ENCODE data around the gene ANKRD27. TPM values are rescaled to one million over a fixed set of nuclear protein-coding genes. Genes with fewer than 3 reads are reported as not detected.
"Not testable (repeated sequence)": the region's sequence is repeated elsewhere in the genome, so short reads cannot be mapped to it uniquely, and the experiment has no call there.

The ANKRD27 gene
- total and polyA plus RNA-seq, 2 experiments from 2014 or later: 6.3 to 10.5 TPM

DNA sequence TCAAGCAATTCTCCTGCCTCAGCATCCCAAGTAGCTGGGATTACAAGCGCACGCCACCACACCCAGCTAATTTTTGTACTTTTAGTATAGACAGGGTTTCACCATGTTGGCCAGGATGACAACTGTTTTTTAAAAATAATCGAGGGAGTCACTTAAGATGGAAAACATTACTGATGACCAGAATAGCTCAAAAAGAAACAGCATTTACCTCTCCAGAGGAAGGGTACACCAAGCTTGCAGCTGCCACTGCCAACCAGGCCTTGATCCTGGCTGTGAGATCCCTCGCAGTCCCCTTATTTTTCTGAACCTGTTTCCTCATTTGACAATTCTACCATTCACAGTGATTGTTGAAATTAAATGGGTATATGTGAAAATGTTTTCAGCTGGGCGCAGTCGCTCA lies 79.5 kb downstream of the ANKRD27 start:
- TF ChIP-seq, protein P1, sequence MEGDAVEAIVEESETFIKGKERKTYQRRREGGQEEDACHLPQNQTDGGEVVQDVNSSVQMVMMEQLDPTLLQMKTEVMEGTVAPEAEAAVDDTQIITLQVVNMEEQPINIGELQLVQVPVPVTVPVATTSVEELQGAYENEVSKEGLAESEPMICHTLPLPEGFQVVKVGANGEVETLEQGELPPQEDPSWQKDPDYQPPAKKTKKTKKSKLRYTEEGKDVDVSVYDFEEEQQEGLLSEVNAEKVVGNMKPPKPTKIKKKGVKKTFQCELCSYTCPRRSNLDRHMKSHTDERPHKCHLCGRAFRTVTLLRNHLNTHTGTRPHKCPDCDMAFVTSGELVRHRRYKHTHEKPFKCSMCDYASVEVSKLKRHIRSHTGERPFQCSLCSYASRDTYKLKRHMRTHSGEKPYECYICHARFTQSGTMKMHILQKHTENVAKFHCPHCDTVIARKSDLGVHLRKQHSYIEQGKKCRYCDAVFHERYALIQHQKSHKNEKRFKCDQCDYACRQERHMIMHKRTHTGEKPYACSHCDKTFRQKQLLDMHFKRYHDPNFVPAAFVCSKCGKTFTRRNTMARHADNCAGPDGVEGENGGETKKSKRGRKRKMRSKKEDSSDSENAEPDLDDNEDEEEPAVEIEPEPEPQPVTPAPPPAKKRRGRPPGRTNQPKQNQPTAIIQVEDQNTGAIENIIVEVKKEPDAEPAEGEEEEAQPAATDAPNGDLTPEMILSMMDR (IDR thresholded peaks at IDR 0.05; ENCODE audit: low read depth, low read length): no peak
- H3K4me1 ChIP-seq (ENCODE audit: low read depth): no peaks in the 10 kb centered on the region
- H3K4me3 ChIP-seq: no peak overlapping the region
- H3K27me3 ChIP-seq: no peaks in the 10 kb centered on the region
- no peaks in the 10 kb centered on the region for H3K9me3 ChIP-seq (ENCODE audit: low read depth)
- H3K36me3 ChIP-seq: peaks cover 33% of the 10 kb centered on the region
- no peak for DNase-seq (ENCODE audit: low read depth in 1 of 2, low spot score in 1 of 2)
- H3K27ac ChIP-seq: no peak overlapping the region

DNA sequence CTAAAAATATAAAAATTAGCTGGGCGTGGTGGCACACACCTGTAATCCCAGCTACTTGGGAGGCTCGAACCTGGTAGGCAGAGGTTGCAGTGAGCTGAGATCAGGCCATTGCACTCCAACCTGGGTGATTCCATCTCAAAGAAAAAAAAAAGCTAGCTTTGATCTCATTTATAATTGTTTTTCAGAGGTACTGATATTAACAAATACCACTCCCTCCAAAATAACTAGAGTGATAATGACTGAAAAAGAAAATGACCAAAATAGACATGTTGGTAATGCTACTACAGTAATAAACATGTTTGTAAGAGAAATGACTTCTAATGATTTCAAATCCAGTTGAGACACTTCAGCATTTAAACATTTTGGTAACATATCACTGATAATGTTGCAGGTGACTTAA lies 81.0 kb downstream of the ANKRD27 start:
- no peaks in the 10 kb centered on the region for H3K9me3 ChIP-seq (ENCODE audit: low read depth)
- H3K4me1 ChIP-seq (ENCODE audit: low read depth): no peaks in the 10 kb centered on the region
- H3K36me3 ChIP-seq: peaks cover 27% of the 10 kb centered on the region
- no peak overlapping the region for H3K27ac ChIP-seq
- TF ChIP-seq, protein P1 (IDR thresholded peaks at IDR 0.05; ENCODE audit: low read depth, low read length): no peak
- H3K4me3 ChIP-seq: no peak overlapping the region
- H3K27me3 ChIP-seq: no peaks in the 10 kb centered on the region
- DNase-seq (ENCODE audit: low read depth in 1 of 2, low spot score in 1 of 2): no peak

DNA sequence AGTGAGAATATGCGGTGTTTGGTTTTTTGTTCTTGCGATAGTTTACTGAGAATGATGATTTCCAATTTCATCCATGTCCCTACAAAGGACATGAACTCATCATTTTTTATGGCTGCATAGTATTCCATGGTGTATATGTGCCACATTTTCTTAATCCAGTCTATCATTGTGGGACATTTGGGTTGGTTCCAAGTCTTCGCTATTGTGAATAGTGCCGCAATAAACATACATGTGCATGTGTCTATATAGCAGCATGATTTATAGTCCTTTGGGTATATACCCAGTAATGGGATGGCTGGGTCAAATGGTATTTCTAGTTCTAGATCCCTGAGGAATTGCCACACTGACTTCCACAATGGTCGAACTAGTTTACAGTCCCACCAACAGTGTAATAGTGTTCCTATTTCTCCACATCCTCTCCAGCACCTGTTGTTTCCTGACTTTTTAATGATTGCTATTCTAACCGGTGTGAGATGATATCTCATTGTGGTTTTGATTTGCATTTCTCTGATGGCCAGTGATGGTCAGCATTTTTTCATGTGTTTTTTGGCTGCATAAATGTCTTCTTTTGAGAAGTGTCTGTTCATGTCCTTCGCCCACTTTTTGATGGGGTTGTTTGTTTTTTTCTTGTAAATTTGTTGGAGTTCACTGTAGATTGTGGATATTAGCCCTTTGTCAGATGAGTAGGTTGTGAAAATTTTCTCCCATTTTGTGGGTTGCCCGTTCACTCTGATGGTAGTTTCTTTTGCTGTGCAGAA lies 87.1 kb downstream of the ANKRD27 start:
- not testable (repeated sequence) for DNase-seq (ENCODE audit: low read depth in 1 of 2, low spot score in 1 of 2); H3K9me3 ChIP-seq (ENCODE audit: low read depth); H3K27me3 ChIP-seq; H3K4me3 ChIP-seq; H3K4me1 ChIP-seq (ENCODE audit: low read depth); H3K27ac ChIP-seq
- H3K36me3 ChIP-seq: peaks cover 27% of the 10 kb centered on the region

DNA sequence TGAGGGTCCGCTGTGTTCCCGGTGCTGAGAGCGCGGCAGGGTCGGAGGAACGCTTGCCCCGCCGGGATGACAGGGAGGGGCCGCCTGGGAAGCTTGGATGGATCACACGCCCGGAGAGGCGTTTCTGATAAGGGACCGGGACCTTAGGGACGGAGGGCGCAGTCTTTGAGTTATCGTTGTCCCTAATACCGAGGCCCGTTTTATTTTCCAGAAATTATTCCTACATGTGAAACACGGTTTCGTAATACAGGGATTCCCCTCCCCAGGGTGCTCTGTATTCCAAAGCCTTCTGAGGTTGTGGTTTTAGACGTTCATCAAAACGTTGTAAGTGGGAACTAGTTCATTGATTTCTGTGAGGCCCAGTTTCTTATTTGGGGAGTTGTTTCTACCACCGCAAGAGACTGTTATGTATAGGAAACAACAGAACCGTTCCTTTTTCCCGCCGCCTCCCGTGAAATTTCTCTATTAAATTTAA lies 93.2 kb downstream of the ANKRD27 start:
- H3K27ac ChIP-seq: peak overlapping the region; percentile 84
- no peaks in the 10 kb centered on the region for H3K9me3 ChIP-seq (ENCODE audit: low read depth)
- peak overlapping the region; percentile 77 for H3K4me3 ChIP-seq
- peaks cover 7% of the 10 kb centered on the region for H3K27me3 ChIP-seq
- peaks cover 25% of the 10 kb centered on the region for H3K36me3 ChIP-seq
- H3K4me1 ChIP-seq (ENCODE audit: low read depth): no peaks in the 10 kb centered on the region
- TF ChIP-seq, protein P1 (IDR thresholded peaks at IDR 0.05; ENCODE audit: low read depth, low read length): no peak
- peak; percentile 45 to 72 for DNase-seq (ENCODE audit: low read depth in 1 of 2, low spot score in 1 of 2)

- peak within 1 kb of the TSS; percentile 77 for H3K4me3 ChIP-seq
- peaks cover 18% of the 10 kb centered on the region for H3K36me3 ChIP-seq
- peak within 1 kb of the TSS; percentile 84 for H3K27ac ChIP-seq
- TF ChIP-seq, protein P1 (IDR thresholded peaks at IDR 0.05; ENCODE audit: low read depth, low read length): no peak
- peak; percentile 97 for DNase-seq (ENCODE audit: low read depth in 1 of 2, low spot score in 1 of 2)
- H3K9me3 ChIP-seq (ENCODE audit: low read depth): no peaks in the 10 kb centered on the region
- H3K27me3 ChIP-seq: peaks cover 7% of the 10 kb centered on the region
- no peaks in the 10 kb centered on the region for H3K4me1 ChIP-seq (ENCODE audit: low read depth)
Measured at GRCh38 chr19:32580901-32581704, 93.9 kb downstream of the ANKRD27 start, which contains the start of gene PDCD5. TSS of gene PDCD5 (plus strand) at chr19:32581190. CDS start at chr19:32581262, 72 bp downstream.

All from cardiac muscle cell (in vitro differentiated cells and primary cell).